ELF-1 (cell line): ENCODE measurements around the gene AEN.

ENCODE experiments used
- DNase-seq: peaks from one replicate; pipeline ENCODE4 v3.0.0-alpha.2; 2016; ENCODE audit warnings: low read depth, low spot score

The AEN gene

DNA sequence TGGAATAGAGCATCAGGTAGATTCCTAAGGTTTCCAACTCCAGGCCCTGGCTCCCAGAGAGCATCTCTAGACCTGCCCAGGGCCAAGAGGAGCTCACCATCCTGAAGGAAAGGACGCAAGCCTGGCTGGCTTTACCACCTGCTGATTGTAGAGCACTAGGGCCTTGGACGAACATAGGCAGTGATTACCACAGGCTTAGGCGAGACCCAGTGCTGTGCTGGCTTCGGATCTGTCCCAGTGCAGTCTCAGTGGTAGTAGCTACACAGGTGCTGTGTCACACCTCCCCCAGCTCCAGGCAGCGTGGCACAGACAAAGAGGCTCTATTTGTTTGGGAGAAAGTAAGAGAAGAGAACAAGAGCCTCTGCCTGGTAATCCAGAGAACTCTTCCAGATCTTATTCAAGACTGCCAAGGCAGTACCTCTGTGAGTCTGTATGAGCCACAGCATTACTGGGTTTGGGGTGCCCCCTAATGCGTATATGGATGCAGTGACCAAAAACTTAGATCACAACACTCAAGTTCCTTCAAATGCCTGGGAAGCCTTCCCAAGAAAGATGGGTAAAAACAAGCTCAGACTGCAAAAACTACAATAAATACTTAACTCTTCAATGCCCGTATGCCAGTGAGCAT is 43.1 kb downstream of the AEN start:
- no peak for DNase-seq

GRCh38 chr15:88674661-88675060 is 53.5 kb downstream of the AEN start:
- DNase-seq, result no peak

- DNase-seq, result no peak
Observed at GRCh38 chr15:88678755-88679154, 57.6 kb downstream of the AEN start.

DNA sequence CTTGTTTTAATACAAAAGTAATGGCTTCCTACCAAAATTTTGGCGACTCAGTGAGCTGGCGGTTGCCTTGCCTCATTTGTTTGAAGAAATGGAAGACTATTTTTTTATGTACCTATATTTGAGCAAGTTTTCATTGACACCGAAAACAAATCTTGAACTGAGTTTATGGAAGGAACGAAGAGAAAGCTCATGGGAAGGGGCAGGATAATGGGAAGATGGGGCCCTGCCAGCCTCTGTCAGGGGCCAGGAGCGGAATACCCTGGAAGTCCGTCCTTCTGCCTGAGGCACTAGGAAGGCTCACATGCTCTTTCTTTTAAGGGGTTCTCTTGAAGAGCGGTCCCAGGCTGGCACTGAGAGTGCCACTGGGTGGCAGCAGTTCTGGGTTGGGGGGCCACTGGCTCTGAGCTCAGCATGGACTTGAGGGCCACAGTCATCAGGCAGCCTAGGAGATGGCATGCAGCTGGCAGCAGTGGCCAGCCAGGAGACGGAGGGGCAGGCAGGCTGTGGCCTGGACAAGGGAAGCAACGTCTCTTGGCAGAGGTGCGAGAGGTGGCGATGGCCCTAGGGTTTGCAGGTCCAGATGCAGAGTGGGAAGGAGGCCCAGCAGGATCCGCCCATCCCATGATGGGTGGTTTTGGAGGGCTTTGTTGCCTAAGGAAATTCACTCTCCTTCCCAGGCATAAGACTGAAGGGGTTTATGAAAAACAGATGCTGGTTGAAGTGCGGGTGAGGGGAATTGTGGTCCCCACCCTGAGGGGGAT is 59.3 kb downstream of the AEN start:
- DNase-seq, result no peak

DNA sequence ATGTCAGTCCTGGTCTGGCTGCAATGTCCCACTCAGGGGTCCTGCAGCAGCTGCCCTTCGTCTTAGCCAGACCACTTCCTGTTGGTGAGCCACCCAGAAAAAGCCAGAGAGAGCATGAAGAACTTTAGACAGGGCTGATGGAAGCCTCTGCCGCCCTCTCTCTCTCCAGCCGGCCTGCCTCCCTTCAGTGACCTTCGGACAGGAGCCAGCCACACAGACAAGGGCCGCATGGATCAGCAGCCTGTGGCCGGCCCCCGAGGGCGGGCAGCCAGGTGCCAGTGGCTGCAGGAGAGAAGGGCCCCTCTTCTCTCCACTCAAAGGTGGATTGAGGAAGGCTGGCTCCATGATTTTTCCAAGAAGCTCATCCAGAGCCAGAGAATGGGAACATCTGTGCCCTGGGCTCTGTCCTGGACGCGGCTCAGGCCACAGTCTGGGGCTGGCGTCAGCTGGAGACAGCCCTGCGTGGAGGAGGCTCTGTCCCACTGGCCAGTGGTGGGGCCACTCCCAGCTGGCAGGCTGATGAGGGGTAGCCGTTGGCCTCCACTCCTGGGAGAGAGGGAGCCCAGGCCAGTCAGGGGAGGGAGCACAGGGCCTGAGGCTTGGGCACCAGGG is 60.6 kb downstream of the AEN start:
- no peak for DNase-seq
